DOHH2 (cell line): ENCODE data around the gene SLC2A13.

Experiments used
- CTCF ChIP-seq: fragments of 200-600 bp; sonication (generic); IDR thresholded peaks from one replicate; pipeline ENCODE4 v1.5.1; 2014; ENCODE audit warnings: antibody characterized with exemption, mild to moderate bottlenecking, low read depth, low read length; ENCODE audit not compliant: poor library complexity, severe bottlenecking
- EZH2phosphoT487 ChIP-seq: fragments of 200-600 bp; sonication (generic); IDR thresholded peaks from 2 replicates; pipeline ENCODE4 v1.6.1; 2017; ENCODE audit warnings: borderline replicate concordance, mild to moderate bottlenecking, antibody characterized with exemption, low read length, moderate library complexity, mixed read lengths

GRCh38 chr12:40032433-40033241 lies 73.2 kb downstream of the SLC2A13 start:
- TF ChIP-seq CTCF (no peak), EZH2phosphoT487 (no peak)
